GM19238 (cell line): ENCODE measurements around the gene RASL10A.
"Not testable (repeated sequence)": the region's sequence is repeated elsewhere in the genome, so short reads cannot be mapped to it uniquely, and the experiment has no call there.

Experiments
- DNase-seq: peaks from one replicate; pipeline ENCODE4 v3.0.0; 2011; ENCODE audit warnings: low spot score; ENCODE audit not compliant: insufficient read length

RASL10A gene

DNA sequence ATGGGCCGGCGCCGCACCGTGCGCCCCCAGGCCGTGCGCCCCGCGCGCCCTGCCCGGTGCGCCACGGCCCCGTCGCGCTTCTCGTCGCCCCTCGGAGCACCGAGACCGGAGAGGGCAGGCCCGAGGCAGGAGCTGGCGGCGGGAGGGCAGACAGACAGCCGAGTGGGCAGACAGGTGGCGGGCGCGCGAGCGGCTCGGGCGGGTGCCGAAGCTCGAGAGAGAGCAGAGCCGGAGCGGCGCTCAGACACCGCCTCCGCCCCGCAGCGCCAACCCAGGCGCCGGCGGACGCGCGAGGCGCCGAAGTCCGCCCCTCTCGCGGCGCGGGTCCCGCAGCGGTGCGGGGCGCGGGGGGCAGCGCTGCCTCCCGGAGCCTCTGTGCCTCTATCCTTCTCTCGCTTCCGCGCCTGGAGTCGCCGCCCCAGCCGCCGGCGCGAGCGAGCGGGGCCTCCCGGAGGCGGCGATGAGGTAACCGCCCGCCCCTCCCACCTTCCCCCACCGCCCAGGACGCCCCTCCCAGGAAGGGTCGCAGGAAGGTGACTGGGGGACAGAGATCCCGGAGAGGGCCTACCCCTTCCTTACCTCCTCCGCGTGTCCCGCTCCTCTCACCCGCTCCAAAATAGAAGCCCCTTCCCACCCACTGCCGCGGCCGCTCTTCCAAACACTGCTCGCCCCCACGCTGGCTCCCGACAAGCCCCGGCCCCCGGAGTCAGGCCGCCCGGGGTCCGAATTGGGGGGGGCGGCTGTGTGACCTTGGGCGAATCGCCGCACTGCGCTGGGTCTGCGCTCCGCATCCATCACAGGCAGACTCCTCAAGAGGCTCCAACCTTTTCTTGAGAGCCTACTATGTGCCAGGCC, at the start of gene RASL10A:
Gene RASL10A, minus strand, starts transcription at position 412 of the 855 bp plus-strand sequence. CDS start 451 bp downstream, outside the sequence.
- no peak for DNase-seq

GRCh38 chr22:29359469-29359868, 44.0 kb upstream of the RASL10A start:
- no peak for DNase-seq

DNA sequence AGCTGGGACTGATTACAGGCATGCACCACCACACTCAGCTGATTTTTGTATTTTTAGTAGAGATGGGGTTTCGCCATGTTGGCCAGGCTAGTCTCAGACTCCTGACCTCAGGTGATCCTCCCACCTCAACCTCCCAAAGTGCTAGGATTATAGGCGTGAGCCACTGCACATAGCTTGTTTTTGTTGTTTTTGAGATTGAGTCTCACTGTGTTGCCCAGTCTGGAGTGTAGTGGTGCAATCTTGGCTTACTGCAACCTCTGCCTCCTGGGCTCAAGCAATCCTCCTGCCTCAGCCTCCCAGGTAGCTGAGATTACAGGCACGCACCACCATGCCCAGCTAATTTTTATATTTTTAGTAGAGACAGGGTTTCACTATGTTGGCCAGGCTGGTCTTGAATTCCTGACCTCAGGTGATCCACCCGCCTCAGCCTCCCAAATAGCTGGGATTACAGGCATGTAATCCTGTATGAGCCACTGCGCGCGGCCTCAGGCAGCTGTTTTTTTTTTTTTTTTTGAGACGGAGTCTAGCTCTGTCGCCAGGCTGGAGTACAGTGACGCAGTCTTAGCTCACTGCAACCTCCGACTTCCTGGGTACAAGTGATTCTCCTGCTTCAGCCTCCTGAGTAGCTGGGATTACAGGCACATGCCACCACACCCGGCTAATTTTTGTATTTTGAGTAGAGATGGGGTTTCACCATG, 41.8 kb upstream of the RASL10A start:
- not testable (repeated sequence) for DNase-seq

- DNase-seq, result no peak
These were observed 38.4 kb upstream of the RASL10A start for GRCh38 chr22:29353860-29354259.

GRCh38 chr22:29353286-29353685, 37.8 kb upstream of the RASL10A start:
- DNase-seq, result no peak

DNA sequence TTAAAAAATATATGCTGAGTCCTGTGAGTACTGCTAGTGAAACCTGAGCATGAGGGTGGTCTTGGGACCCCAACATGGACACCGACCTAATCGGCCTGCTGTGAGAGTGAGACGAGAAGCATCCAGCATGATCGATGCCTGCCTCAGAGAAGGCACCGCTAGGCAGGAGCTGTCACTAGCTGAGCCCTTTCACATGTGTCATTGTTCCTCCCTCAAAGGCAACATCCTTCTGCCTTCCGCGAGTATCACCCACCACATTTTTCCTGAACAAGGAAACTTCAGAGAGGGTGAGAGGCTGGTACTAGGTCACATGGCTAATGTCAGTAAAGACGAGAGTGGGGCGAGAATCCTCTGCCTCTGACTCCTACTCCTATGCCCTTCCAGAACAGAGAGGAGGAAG, 37.3 kb upstream of the RASL10A start:
- no peak for DNase-seq

- no peak for DNase-seq
These were observed 36.4 kb upstream of the RASL10A start for GRCh38 chr22:29351891-29352290.

- no peak for DNase-seq
These were observed 35.5 kb upstream of the RASL10A start for GRCh38 chr22:29351042-29351441.

DNA sequence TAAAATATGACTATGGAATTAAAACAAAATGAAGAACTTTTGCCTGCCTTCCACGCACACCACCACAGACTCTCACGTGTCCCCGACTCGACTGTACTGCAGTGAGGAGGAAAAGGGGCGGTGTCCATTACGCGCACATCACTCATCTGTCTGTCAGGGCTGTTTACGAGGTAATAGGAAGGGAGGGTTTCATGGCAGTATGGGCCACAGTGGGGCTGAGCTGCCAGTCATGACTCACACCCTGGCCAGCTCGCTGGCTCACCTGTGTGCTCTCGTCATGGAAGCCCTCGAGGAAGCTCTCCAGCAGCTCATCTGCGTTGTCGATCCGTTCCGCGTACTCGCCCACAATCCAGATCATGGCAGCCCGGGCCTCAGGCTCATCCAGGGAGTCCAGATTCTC, 33.5 kb upstream of the RASL10A start:
- no peak for DNase-seq

GRCh38 chr22:29348041-29348440, 32.5 kb upstream of the RASL10A start:
- no peak for DNase-seq

- DNase-seq, result no peak
These were observed 31.2 kb upstream of the RASL10A start for GRCh38 chr22:29346659-29347058.

DNA sequence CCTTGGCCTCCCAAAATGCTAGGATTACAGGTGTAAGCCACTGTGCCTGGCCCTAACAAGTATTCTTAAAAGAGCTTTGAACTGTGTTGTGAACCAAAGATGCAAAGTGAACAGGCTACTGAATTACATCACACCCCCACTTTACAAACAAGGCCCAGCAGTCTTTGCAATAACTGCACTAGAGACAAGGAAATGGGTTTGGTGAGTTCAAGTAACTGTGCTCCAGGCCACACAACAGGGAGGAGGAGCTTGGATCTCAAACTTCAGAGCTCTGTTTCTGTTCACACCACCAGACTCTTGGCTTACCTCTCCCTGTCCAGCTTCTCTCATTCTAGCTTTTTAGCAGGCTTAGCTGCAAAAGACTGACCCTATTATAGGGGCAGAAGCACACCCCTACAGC, 30.4 kb upstream of the RASL10A start:
- DNase-seq, result no peak

DNA sequence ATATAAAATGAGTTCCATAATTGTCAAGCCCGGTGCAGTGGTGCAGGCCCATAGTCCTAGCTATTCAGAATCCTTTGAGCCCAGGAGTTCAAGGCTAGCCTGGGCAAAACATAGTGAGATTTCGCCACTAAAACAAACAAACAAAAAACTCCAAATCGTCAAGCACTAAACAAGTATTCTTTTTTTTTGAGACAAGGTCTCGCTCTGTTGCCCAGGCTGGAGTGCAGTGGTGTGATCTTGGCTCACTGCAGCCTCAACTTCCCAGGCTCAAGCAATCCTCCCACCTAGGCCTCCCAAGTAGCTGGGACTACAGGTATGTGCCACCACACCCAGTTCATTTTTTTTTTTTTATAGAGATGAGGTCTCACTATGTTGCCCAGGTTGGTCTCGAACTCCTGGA, 29.4 kb upstream of the RASL10A start:
- not testable (repeated sequence) for DNase-seq

GRCh38 chr22:29344137-29344536, 28.6 kb upstream of the RASL10A start:
- DNase-seq, result no peak

DNA sequence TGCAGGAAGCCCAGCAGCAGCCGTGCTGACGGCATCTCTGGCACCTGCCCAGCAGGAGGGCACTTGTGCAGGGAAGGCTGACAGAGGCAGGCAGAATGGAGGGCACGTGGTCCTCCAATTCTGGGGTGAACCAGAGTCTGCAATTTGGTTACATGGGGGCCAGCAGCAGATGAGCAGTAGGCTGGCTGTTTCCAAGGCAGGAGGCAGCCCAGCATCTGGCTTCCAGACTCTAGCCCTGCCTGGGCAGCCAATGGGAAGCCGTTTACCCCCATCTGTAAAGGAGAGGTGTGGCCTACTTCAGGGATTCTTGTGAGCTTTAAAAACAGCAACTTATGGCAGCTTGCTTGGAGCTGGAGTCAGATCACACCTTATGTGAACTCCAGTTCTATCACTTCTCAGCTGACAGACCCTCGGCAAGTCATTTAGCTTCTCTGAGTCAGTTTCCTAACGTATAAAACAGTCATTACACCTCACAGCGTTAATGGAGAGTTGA, 27.9 kb upstream of the RASL10A start:
- no peak for DNase-seq

GRCh38 chr22:29342577-29343312, 27.2 kb upstream of the RASL10A start:
- DNase-seq, result no peak

DNA sequence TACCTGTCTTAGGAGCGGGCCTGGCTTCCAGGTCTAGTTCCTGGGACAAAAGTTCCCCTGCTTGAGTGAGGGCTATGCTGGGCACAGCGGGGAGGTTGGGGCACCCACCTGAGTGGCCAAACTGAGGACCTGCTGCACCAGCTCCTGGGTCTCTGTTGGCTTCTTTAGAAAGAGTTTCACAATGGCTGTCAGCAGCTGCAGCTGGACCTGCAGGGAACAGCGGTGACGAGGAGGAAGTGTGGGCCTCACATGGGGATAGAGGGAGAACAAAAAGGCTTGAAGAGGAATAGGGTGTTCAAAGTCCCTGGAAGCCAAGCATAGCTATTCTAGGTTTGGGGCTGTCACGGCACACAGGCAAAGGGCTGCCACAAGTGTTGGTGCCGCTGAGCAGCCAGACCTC, 26.7 kb upstream of the RASL10A start:
- DNase-seq, result no peak

GRCh38 chr22:29341849-29342127, 26.3 kb upstream of the RASL10A start:
- DNase-seq, result no peak

GRCh38 chr22:29341056-29341848, 25.8 kb upstream of the RASL10A start:
- DNase-seq, result no peak

DNA sequence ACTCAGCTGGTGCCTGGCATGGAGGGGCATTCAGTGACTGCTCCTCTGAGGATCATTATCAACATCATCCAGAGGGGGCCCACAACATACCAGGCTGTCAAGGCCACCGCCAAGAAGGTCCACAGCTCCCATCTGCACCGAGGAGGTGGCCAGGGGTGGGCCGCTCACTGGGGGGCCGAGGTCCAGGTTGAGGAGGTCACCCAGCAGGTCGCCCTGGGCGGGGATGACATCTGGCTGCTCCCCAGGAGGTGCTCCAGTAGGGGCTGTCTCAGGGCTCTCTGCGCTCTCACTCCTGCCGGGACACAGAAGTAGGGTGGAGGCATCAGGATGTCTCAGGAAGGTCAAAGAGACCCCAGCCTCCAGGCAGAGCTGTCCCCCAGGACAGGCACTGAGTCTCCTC, 25.1 kb upstream of the RASL10A start:
- no peak for DNase-seq
